SK-MEL-5 (cell line): ENCODE results near the gene TFCP2L1. TPM values are rescaled to one million over a fixed set of nuclear protein-coding genes. Genes with fewer than 3 reads are reported as not detected.
A peak's percentile ranks its signal among the peaks of the same experiment; 100 is the strongest.
"Not testable (repeated sequence)": the region's sequence is repeated elsewhere in the genome, so short reads cannot be mapped to it uniquely, and the experiment has no call there.

Experiments
- DNase-seq: peaks from one replicate; pipeline ENCODE4 v3.0.0-alpha.2; 2016; ENCODE audit warnings: low read depth, low spot score
- in situ Hi-C: cut with HindIII; loops from 2 replicates; pipeline ENCODE4 v1.10.0; 2016; ENCODE audit warnings: low sequenced_read_pairs, high pct_unique_total_duplicates, low pct_unique_long_range_greater_than_20kb
- total RNA-seq: library from RNA; depleted of rRNA; stranded (reverse); fragments of >200 nt; shearing (Covaris generic); gene quantifications from 2 replicates; pipeline ENCODE4 v1.2.3, GENCODE V29; 2014

The TFCP2L1 gene
- total RNA-seq, 1 experiment from 2014 or later = 0.08 TPM

- in situ Hi-C loops = no loop called here
- no peak for DNase-seq
Measured at GRCh38 chr2:121282800-121283385, 2.1 kb downstream of the TFCP2L1 start.

GRCh38 chr2:121281694-121282093 lies 3.3 kb downstream of the TFCP2L1 start:
- DNase-seq = no peak
- in situ Hi-C loops = no loop called here

GRCh38 chr2:121281107-121281506 lies 3.9 kb downstream of the TFCP2L1 start:
- no peak for DNase-seq
- in situ Hi-C loops = no loop called here

- no peak for DNase-seq
- in situ Hi-C loops = no loop called here
Measured at GRCh38 chr2:121279476-121280220, 5.4 kb downstream of the TFCP2L1 start.

GRCh38 chr2:121276341-121276740 lies 8.7 kb downstream of the TFCP2L1 start:
- DNase-seq = no peak
- in situ Hi-C loops = no loop called here

GRCh38 chr2:121273116-121273515 lies 11.9 kb downstream of the TFCP2L1 start:
- DNase-seq = no peak

GRCh38 chr2:121272596-121272995 lies 12.4 kb downstream of the TFCP2L1 start:
- in situ Hi-C loops = no loop called here
- DNase-seq = no peak

More at GRCh38 chr2:121273116-121273515, 11.9 kb downstream of the TFCP2L1 start:
- in situ Hi-C loops = no loop called here

GRCh38 chr2:121269436-121269835 lies 15.6 kb downstream of the TFCP2L1 start:
- in situ Hi-C loops, DNase-seq: not testable (repeated sequence)

GRCh38 chr2:121266543-121267106 lies 18.4 kb downstream of the TFCP2L1 start:
- in situ Hi-C loops = no loop called here
- no peak for DNase-seq

GRCh38 chr2:121263996-121264715 lies 20.8 kb downstream of the TFCP2L1 start:
- DNase-seq = no peak
- in situ Hi-C loops = no loop called here

- no peak for DNase-seq
- in situ Hi-C loops = no loop called here
Measured at GRCh38 chr2:121260370-121261154, 24.4 kb downstream of the TFCP2L1 start.

- no peak for DNase-seq
- in situ Hi-C loops = no loop called here
Measured at GRCh38 chr2:121258051-121258450, 27.0 kb downstream of the TFCP2L1 start.

- peak; percentile 11 for DNase-seq
- in situ Hi-C loops = no loop called here
Measured at GRCh38 chr2:121257480-121257840, 27.5 kb downstream of the TFCP2L1 start.

GRCh38 chr2:121256720-121257479 lies 28.1 kb downstream of the TFCP2L1 start:
- in situ Hi-C loops = no loop called here
- DNase-seq = no peak

GRCh38 chr2:121255358-121255757 lies 29.6 kb downstream of the TFCP2L1 start:
- in situ Hi-C loops = no loop called here
- DNase-seq = no peak

GRCh38 chr2:121254748-121255147 lies 30.3 kb downstream of the TFCP2L1 start:
- no peak for DNase-seq
- in situ Hi-C loops = no loop called here

GRCh38 chr2:121253674-121254240 lies 31.2 kb downstream of the TFCP2L1 start:
- in situ Hi-C loops = no loop called here
- no peak for DNase-seq
